NCI-H128 (cell line): ENCODE measurements around the gene SFTPA1.
"Not testable (repeated sequence)": the region's sequence is repeated elsewhere in the genome, so short reads cannot be mapped to it uniquely, and the experiment has no call there.

ENCODE experiments used
- DNase-seq: peaks from one replicate; lab custom pipeline; 2025; ENCODE audit not compliant: unreplicated experiment; lab: John Stamatoyannopoulos, UW

SFTPA1 gene

GRCh38 chr10:79608505-79609375 lies 2.0 kb upstream of the SFTPA1 start:
- no peak for DNase-seq

GRCh38 chr10:79611193-79611976 lies 646 bp downstream of the SFTPA1 start:
- DNase-seq: not testable (repeated sequence)

GRCh38 chr10:79615577-79615976 lies 4.8 kb downstream of the SFTPA1 start:
- no peak for DNase-seq

GRCh38 chr10:79616164-79616563 lies 5.4 kb downstream of the SFTPA1 start:
- no peak for DNase-seq

- not testable (repeated sequence) for DNase-seq
Observed at GRCh38 chr10:79623663-79624062, 12.9 kb downstream of the SFTPA1 start.

- DNase-seq: no peak
Observed at GRCh38 chr10:79627075-79627474, 16.3 kb downstream of the SFTPA1 start.

GRCh38 chr10:79628083-79628482 lies 17.3 kb downstream of the SFTPA1 start:
- DNase-seq: no peak

GRCh38 chr10:79628988-79629954 lies 18.5 kb downstream of the SFTPA1 start:
- DNase-seq: no peak

- no peak for DNase-seq
Observed at GRCh38 chr10:79629955-79630327, 19.2 kb downstream of the SFTPA1 start.

GRCh38 chr10:79636654-79637199 lies 26.0 kb downstream of the SFTPA1 start:
- DNase-seq: not testable (repeated sequence)

GRCh38 chr10:79638318-79638717 lies 27.6 kb downstream of the SFTPA1 start:
- DNase-seq: no peak

GRCh38 chr10:79652695-79653094 lies 42.0 kb downstream of the SFTPA1 start:
- not testable (repeated sequence) for DNase-seq

- DNase-seq: not testable (repeated sequence)
Observed at GRCh38 chr10:79663287-79663686, 52.5 kb downstream of the SFTPA1 start.

GRCh38 chr10:79664686-79665085 lies 53.9 kb downstream of the SFTPA1 start:
- DNase-seq: not testable (repeated sequence)
